ENCODE results near the gene NDUFS3.

DNA sequence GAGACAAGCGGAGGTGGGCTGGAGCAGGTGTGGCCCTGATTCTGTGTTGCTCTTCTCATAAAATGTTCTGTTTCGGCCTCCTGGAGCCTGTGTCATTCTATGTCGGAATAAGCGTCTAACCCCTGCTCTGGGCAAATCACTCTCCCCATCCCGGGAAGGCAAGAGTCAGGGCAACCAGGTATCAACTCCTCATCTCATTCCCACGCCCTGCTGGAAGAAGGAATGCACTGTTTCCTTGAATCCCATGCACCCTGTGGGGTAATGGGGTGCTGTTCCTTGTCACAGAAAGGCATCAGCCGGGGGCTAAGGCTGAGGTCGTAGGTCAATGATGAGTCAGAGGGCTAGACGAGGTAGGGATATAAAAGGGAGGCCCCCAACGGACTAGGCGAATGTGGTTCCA lies 10.2 kb downstream of the NDUFS3 start:
- no peak for TF ChIP-seq YY1 (tag by site-specific recombination; IDR thresholded peaks at IDR 0.05)
- no peak for TF ChIP-seq ZNF121 (tag by site-specific recombination; IDR thresholded peaks at IDR 0.05)

Data from HEK293 (cell line).